Spleen (tissue), 7 donors: ENCODE measurements around the gene AKR1C2.

Experiments
- CTCF ChIP-seq, 11 experiments: fragments of 200-600 bp in 7 of 11; fragments of 450-650 bp in 4 of 11; sonication (generic) in 4 of 11; IDR thresholded peaks in 8 of 11; conservative IDR thresholded peaks in 3 of 11; 1 replicate in 7 of 11; 2 replicates in 4 of 11; pipeline versions ENCODE4 v1.4.0 to v1.8.0; 2016 to 2021; ENCODE audit warnings: antibody characterized with exemption in 11 of 11, inconsistent platforms in 4 of 11, mild to moderate bottlenecking in 1 of 11
- POLR2A ChIP-seq, 3 donors: fragments of 450-650 bp; IDR thresholded peaks; one replicate each; pipeline ENCODE4 v1.5.1; 2017; ENCODE audit warnings: antibody characterized with exemption in 3 of 3, mild to moderate bottlenecking in 1 of 3
- POLR2AphosphoS5 ChIP-seq, 3 donors: sonication (generic); formaldehyde crosslinking; IDR thresholded peaks; one replicate each; pipeline ENCODE4 v1.5.1; 2017; ENCODE audit warnings: antibody characterized with exemption in 3 of 3
- donor health status: DM: no; HTN: no; CAD: no; lungs with moderate emphysema.
- donor health status: DM: no; HTN: no; CAD: no.
- donor health status: DM: no; HTN: no; CAD: no.

- TF ChIP-seq CTCF (IDR thresholded peaks at IDR 0.05 in 8 of 11, conservative IDR thresholded peaks at IDR 0.05 in 3 of 11) (no peak), POLR2A (IDR thresholded peaks at IDR 0.05) (no peak), POLR2AphosphoS5 (IDR thresholded peaks at IDR 0.05) (no peak)
Measured at GRCh38 chr10:5038101-5038500, 34.4 kb upstream of the AKR1C2 start.
